Endometrial microvascular endothelial cells (primary cell): Measurements from ENCODE around the gene MAP2K2. TPM values are rescaled to one million over a fixed set of nuclear protein-coding genes. Genes with fewer than 3 reads are reported as not detected.
"Not testable (repeated sequence)": the region's sequence is repeated elsewhere in the genome, so short reads cannot be mapped to it uniquely, and the experiment has no call there.

ENCODE experiments used
- in situ Hi-C: cut with HindIII; loops from 2 replicates; pipeline ENCODE4 v1.10.0; 2017; ENCODE audit warnings: low sequenced_read_pairs, low pct_unique_long_range_greater_than_20kb; ENCODE audit errors: inconsistent ontology term
- total RNA-seq: library from RNA; depleted of rRNA; stranded (reverse); fragments of >200 nt; gene quantifications from one replicate; pipeline ENCODE4 v1.2.3, GENCODE V29; 2015; ENCODE audit errors: inconsistent ontology term

MAP2K2 gene
- 156 TPM for total RNA-seq

DNA sequence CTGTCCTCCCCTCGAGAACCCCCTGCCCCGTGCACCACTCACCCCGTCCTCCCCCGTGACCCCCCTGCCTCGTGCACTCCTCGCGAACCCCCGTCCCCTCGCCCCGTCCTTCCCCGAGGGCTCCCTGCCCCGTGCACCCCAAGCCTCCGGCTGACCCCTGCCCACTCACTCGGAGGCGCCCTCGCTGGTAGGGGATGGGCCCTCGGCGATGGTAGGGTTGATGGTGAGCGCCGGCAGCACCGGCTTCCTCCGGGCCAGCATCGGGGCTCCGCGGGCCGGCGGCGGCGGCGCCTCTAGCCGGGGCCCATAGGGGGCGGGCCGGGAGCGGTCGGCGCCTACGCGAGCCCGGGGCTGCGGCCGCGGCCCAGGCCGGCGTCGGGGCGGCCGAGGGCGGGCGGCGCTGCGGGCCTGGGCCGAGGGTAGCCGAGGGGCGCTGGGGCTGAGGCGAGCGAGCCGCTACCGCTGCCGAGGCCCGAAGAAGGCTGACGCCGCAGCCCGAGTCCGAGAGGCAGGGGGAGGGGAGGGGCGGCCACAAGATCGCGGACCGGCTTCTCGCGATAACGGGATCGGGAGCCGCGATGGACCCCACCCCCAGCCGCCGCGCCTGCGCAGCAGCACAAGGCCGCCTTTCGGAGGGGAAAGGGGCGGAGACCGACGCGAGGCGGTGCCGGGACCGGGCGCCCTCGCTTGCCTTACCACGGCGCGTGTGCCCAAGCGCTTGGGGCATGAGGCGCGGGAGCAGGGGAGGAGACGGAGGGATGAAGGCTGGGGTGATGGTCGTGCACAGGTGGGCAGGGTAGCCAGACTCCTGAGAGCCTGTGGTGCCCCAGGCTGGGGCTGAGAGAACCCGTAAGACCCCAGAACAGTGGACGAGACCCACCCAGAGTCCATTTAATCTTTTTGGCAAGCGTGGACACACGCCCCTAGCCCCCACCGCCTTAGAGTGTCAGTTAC is at the start of gene MAP2K2:
Gene MAP2K2, minus strand, starts transcription at position 508 of the 954 bp plus-strand sequence. Its CDS starts 247 bp downstream, at position 261.
- in situ Hi-C loops, result no loop called here

DNA sequence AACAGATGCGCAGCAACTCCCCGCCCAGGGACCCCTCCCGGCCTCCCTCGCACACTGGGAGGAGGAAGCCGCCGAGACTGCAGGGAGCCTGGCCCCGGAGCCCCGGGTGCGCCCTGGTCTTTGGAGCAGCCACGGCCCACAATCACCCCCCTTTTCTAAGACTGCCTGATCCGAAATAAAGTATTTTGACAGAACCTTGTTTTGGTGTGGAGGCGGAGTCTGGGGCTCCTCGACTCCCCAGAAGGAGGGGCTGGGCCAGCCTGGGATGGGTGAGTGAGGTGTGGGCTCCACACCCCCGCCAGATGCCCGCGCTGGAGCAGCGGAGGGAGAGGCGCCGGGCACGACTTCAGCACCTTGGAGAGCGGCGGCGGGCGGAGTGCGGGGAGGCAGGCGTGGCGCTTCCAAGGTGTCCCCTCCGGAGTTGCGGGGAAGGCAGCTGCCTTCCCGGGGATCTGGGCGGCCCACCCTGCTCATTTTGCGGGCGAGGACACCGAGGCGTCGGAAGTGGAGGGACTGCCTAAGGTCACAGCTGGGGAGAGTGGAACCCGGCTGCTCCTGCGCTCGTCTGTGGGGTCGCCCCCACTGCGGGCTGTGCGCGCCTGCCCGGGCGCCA is 49.0 kb upstream of the MAP2K2 start:
- in situ Hi-C loops, result no loop called here

DNA sequence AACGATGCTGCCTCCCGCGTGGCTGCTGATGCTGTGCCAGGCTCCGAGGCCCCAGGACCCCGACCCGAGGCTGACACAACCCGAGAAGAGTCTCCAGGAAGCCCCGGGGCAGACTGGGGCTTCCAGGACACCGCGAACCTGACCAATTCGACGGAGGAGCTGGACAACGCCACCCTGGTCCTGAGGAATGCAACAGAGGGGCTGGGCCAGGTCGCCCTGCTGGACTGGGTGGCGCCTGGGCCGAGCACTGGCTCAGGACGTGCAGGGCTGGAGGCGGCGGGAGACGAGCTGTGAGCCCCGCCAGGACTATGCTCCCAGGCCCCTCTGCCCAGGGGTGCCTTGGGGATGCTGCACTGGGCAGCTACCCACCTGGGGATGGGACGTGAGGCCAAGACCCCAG is 47.8 kb upstream of the MAP2K2 start:
- in situ Hi-C loops, result no loop called here

DNA sequence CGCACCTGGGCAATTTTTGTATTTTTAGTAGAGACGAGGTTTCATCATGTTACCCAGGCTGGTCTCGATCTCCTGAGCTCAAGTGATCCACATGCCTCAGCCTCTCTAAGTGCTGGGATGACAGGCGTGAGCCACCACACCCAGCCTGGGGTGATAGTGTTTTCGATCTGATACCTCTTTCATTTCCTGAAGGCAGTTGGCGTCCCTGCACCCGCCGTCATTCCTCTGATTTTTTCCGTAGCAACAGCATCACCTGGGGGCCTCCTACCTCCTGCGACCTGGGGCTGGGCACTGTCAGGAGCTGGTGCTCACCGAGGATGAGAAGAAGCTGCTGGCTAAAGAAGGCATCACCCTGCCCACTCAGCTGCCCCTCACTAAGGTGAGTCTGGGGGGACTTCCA is 40.3 kb upstream of the MAP2K2 start:
- in situ Hi-C loops, result no loop called here

DNA sequence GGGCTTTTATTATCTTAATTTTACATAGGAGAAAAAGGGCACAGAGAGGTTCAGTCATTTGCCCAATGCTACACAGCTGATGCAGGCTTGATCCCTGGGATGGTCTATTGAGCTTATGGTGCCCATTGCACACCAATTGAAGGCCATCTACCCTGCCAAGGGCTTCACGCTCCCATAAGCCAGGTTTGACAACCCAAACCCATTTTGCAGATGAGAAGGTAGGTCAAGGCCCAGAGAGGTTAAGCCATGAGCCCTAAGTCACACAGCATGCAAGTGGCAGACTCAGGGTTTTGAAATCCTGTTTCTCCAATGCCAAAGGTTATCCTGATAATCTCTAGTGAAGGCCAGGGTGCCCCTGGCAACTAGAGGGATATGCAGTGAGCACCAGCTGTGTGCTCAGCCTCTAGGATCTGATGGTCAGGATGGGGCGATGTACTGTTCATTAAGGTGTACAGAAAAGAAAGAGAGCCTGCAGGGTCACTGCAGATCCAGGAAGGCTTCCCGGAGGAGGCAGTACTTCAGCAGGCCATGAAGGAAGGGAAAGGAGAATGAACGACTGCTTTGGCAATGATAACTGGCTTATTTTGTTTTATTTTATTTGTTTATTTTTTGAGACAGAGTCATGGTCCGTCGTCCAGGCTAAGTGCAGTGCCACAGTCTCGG is 37.6 kb upstream of the MAP2K2 start:
- in situ Hi-C loops, result no loop called here

DNA sequence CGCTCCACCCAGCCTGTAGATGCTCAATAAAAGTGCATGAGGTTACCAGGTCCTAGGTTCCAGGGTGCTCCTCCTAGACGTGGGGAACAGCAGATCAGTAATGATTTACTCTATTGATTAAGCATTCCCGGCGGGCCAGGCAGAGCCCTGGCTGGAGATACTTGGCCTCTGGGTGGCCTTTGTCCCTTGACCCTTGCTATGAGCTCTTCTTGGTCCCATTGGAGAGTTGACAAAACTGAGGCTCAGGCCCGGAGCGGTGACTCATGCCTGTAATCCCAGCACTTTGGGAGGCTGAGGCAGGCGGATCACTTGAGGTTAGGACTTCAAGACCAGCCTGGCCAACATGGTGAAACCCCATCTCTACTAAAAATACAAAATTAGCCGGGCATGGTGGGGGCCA is 34.0 kb upstream of the MAP2K2 start:
- in situ Hi-C loops, result not testable (repeated sequence)

DNA sequence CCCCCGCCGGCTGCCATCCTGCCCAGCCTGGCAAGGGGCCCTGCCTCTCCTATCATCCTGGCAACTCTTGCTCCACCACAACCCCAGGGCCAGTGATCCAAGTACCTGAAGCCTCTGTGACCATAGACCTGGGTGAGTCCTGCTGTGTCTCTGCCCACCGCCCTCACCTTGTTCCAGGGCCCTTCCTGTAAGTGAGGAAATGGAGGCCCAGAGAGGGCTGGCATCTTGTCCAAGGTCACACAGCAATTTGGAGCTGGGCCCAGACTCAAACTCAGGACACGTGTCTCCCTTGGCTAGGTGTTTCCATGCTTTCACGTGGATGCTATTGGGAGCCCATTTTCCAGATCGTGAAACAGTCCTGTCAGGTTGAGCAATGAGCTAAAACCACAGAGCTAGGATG is 33.2 kb upstream of the MAP2K2 start:
- in situ Hi-C loops, result no loop called here

DNA sequence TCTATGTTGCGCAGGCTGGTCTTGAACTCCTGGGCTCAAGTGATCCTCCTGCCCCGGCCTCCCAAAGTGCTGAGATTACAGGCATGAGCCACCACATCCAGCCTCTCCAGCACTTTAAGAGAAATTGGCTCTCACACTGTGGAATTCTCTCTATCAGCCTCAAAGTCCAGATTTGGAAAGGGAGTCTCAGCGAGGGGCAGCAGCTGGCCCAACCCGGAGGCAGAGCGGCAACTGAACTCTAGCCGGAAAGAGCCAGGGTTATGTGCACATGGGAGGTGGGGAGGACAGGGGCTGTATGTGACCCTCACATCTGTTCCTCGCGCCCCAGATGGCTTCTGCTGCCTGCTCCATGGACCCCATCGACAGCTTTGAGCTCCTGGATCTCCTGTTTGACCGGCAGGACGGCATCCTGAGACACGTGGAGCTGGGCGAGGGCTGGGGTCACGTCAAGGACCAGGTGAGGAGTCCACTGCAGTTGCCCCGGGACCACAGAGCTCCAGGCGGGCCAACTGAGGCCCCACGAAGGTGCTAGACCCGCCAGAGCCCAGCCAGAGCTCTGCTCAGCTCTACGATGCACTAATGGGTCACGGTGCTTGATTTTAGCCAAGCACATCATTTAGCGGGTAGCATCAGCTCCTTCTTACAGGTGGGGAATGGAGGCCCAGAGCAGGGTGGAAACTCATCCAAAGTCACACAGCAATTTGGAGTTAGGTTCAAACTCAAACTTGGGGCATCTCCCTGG is 30.8 kb upstream of the MAP2K2 start:
- in situ Hi-C loops, result no loop called here

DNA sequence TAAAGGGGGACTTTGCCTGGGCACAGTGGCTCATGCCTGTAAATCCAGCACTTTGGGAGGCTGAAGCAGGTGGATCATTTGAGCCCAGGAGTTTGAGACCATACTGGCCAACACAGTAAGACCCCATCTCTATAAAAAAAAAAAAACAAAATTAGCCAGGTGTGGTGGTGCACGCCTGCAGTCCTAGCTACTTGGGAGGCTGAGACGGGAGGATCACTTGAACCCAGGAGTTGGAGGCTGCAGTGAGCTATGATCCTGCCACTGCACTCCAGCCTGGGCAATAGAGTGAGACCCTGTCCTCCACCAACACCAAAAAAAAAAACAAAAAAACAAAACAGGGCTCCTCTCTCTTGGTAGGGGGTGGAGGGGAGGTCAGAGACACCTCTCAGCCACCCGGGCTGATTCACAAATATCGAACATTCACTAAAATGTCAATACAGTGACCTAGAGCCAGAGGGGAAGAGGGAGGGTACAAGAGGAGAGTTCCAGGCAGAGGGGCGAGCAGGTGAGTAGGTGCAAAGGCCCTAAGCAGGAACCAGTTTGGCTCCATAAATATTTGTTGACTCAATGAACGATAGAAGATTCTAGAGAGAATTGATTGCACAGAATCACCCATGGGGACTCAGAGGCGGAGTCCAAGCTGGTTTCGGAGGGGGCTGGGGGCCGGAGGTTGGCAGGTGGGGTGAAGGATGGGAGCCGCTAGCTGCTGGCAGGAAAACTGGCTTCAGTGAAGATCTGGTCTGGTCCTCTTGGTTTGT is 28.5 kb upstream of the MAP2K2 start:
- in situ Hi-C loops, result no loop called here

DNA sequence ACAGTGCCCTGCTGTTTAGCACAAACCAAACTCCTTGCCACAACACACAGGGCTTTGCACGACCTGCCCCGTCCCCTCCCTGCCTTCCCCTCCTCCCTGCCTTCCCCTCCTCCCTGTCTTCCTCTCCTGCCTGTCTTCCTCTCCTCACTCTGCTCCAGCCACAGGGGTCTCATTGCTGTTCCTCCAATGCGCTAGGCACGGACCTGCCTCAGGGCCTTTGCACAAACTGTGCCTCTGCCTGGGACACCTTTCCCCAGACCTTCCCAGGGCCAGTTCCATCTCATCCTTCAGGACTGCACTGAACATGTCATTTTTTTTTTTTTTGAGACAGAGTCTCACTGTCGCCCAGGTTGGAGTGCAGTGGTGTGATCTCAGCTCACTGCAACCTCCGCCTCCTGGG is 27.7 kb upstream of the MAP2K2 start:
- in situ Hi-C loops, result no loop called here

DNA sequence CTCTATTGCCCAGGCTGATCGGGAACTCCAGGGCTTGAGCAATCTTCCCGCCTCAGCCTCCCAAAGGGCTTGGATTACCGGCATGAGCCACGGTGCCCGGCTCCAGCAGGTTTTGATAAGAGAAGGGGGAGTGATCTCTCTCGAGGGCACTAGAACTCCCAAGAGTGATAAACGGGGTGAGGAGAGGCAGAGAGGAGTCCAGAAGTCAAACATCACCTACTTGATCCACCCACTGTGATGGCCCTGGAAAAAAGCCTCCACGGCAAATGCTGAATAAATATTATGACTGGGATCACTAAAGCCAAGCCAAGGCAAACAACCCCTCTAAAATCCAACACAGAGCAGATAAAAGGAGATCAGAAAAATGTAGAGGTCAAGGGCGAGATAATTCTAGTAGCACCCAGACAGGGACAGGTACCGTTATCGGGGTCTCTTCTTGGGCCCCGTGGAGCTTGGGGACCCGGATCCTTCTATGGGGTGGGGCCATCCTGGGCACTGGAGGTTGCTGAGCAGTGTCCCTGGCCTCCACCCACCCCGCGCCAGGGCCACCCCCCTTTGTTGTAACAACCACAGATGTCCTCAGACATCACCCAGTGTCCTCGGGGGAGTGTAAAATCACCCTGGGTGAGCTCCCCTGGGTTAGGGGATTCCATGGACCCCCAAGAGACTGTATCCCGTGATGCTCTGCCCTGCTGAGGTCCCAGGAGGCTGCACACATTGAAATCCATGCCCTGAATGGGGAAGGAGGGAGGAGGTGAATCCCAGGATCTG is 25.8 kb upstream of the MAP2K2 start:
- in situ Hi-C loops, result no loop called here

DNA sequence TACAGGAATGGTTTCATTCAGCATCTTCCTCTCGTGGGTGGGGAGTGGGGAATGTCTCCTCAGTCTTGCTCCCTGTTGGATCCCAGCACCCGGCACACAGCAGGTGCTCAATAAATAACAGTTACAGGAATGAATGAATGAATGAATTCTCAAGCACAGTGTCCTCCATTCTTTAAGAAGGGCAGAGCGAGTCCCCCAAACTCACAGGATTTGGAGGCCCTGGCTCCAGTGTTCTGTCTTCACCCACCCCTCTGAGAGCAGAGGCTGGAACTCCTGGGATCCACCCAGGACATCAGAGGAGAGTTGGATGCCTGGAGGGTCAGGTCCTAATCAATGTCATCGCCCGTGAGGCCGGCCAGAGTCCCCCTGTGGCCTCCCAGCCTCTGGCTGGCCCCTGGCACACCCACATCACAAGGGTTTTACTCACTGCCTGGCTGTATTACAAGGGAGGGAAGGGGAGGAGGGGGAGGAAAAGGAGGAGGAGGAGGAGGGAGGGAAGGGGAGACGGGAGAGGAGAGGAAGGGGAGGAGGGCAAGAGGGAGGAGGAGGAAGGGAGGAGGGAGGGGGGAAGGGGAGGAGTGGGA is 20.8 kb upstream of the MAP2K2 start:
- in situ Hi-C loops, result no loop called here

DNA sequence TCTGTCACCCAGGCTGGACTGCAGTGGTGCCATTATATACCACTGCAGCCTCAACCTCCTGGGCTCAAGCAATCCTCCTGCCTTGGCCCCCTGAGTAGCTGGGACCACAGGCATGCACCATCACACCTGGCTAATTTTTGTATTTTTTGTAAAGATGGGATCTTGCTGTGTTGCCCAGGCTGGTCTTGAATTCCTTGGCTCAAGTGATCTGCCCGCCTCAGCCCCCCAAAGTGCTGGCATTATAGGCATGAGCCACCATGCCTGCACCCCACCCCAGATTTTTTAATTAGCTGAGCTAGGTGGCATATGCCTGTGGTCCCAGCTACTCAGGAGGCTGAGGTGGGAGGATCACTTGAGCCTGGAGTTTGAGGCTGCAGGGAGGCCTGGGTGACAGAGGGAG is 19.0 kb upstream of the MAP2K2 start:
- in situ Hi-C loops, result not testable (repeated sequence)

DNA sequence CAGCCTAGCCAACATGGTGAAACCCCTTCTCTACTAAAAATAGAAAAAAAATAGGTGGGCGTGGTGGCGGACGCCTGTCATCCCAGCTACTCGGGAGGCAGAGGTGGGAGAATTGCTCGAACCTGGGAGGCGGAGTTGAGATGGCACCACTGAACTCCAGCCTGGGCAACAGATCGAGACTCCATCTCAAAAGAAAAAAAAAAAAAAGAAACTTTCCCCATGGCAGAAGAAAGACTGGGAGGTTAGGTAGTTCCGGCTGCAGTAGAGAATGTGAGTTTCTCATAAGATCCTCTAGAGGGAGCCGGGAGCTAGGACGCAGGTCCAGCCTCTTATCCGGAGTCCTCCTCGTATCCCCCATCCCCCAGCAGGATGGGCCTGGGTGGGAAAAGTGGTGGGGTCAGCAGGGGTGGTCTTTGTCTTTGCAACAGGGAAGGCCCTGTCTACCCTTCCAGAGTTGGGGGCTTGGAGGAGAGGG is 16.4 kb upstream of the MAP2K2 start:
- in situ Hi-C loops, result no loop called here

DNA sequence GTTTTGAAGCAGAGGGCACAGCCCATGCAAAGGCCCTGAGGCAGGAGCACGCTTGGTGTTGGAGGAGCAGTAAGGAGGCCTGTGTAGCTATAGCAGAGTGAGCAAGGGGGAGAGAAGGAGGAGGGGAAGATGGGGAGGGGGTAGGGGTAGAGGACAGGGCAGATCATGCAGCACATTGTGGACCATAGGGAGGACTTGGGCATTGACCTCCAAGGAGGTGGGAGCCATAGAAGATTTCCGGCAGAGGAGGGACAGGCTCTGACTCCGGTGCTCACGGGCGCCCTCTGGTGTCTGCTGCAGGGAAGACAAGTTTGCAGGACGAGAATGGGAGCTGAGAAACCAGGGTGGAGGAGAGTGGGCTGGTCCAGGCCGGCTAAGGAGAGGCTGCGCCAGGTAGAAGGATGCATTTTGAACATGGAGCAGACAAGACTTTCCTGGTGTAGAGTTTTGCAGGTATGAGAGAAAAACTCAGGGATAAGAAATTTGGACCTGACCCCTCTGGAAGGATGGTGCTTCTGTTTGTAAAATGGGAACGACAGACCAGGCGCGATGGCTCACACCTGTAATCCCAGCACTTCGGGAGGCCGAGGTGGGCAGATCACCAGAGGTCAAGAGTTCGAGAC is 15.8 kb upstream of the MAP2K2 start:
- in situ Hi-C loops, result no loop called here

DNA sequence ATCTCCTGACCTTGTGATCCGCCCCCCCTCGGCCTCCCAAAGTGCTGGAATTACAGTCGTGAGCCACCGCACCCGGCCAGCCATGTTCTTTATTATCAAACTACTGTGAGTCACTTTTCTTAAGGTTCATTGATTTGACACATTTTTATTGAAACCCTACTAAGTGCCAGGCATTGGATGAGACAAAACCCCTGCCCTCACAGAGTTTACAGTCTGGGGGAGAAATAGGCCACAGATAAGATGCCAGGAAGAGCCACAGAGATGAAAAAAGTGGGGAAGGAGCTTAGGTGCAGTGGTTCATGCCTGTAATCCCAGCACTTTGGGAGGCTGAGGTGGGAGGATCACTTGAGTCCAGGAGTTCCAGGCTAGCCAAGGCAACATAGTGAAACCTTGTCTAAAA is 14.5 kb upstream of the MAP2K2 start:
- in situ Hi-C loops, result no loop called here

DNA sequence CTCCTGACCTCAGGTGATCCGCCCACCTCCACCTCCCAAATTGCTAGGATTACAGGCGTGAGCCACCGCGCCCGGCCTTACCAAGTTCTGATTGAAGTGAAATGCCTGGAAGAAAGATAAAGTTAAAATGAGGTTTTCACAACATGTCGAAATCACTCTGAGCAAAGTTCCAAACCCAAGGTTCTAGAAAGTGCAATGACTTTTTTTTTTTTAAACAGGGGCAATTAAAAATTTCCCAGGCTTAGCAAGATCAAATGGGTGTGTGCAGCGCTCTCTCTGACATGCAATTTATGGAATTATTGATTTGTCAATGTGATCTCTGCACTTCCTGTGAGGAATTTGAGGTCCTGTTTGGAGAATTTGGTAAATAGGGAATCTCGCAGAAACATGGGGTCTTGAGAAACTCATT is 12.8 kb upstream of the MAP2K2 start:
- in situ Hi-C loops, result no loop called here
